GM23338 (cell line): ENCODE data around the gene ABCB11. TPM values are rescaled to one million over a fixed set of nuclear protein-coding genes. Genes with fewer than 3 reads are reported as not detected.

Experiments
- ATAC-seq: fragments of 200-7000 bp; cut with Tn5 transposase; 3 replicates; pipeline ENCODE4 v1.9.1; 2020
- DNase-seq: peaks from one replicate; pipeline ENCODE4 v3.0.0-alpha.2; 2015; ENCODE audit warnings: low spot score
- H2AFZ ChIP-seq: fragments of 200-600 bp; sonication (generic); 2 replicates; pipeline ENCODE4 v1.8.0; 2016; ENCODE audit warnings: antibody characterized with exemption, mild to moderate bottlenecking, moderate library complexity
- H3F3A ChIP-seq: fragments of 200-600 bp; sonication (generic); replicated peaks from 2 replicates; pipeline ENCODE4 v1.8.0; 2017; ENCODE audit warnings: antibody characterized with exemption, mixed run types, low read depth
- H3K27ac ChIP-seq: fragments of 200-600 bp; sonication (generic); 2 replicates; pipeline ENCODE4 v1.6.1; 2016; ENCODE audit warnings: low read depth
- H3K27me3 ChIP-seq: fragments of 200-600 bp; sonication (generic); 2 replicates; pipeline ENCODE4 v1.8.0; 2016; ENCODE audit warnings: mild to moderate bottlenecking, mixed run types, moderate library complexity; ENCODE audit not compliant: insufficient read depth
- H3K36me3 ChIP-seq: fragments of 200-600 bp; sonication (generic); 2 replicates; pipeline ENCODE4 v1.8.0; 2016; ENCODE audit warnings: mild to moderate bottlenecking; ENCODE audit not compliant: insufficient read depth
- H3K4me1 ChIP-seq: fragments of 200-600 bp; sonication (generic); 2 replicates; pipeline ENCODE4 v1.8.0; 2016; ENCODE audit warnings: mild to moderate bottlenecking, moderate library complexity; ENCODE audit not compliant: insufficient read depth
- H3K4me2 ChIP-seq: fragments of 200-600 bp; sonication (generic); 2 replicates; pipeline ENCODE4 v1.7.1; 2017; ENCODE audit warnings: mixed run types
- H3K4me3 ChIP-seq: fragments of 200-600 bp; sonication (generic); 2 replicates; pipeline ENCODE4 v1.6.1; 2016; ENCODE audit warnings: mixed run types
- H3K79me2 ChIP-seq: fragments of 200-600 bp; sonication (generic); replicated peaks from 2 replicates; pipeline ENCODE4 v1.8.0; 2017; ENCODE audit warnings: mild to moderate bottlenecking; ENCODE audit not compliant: insufficient read depth
- H3K9me2 ChIP-seq: fragments of 200-600 bp; sonication (generic); 2 replicates; pipeline ENCODE4 v1.8.0; 2017; ENCODE audit not compliant: insufficient read depth
- H4K20me1 ChIP-seq: fragments of 200-600 bp; sonication (generic); replicated peaks from 2 replicates; pipeline ENCODE4 v1.8.0; 2017; ENCODE audit warnings: mild to moderate bottlenecking; ENCODE audit not compliant: insufficient read depth
- H3K27ac Mint-ChIP-seq: 2 replicates; pipeline ENCODE4 v1.8.0; 2020; ENCODE audit warnings: inconsistent platforms, mild to moderate bottlenecking, moderate library complexity, mixed read lengths
- H3K27me3 Mint-ChIP-seq: 3 replicates; pipeline ENCODE4 v1.8.0; 2022; ENCODE audit warnings: low read depth, mild to moderate bottlenecking, moderate library complexity, mixed read lengths, inconsistent platforms; ENCODE audit not compliant: insufficient read depth, poor library complexity
- H3K36me3 Mint-ChIP-seq: 3 replicates; pipeline ENCODE4 v1.8.0; 2021; ENCODE audit warnings: low read depth, mild to moderate bottlenecking, inconsistent platforms, moderate library complexity, mixed read lengths
- H3K4me1 Mint-ChIP-seq: 3 replicates; pipeline ENCODE4 v1.8.0; 2020; ENCODE audit warnings: mild to moderate bottlenecking, inconsistent platforms, mixed read lengths
- H3K4me3 Mint-ChIP-seq: 3 replicates; pipeline ENCODE4 v1.8.0; 2021; ENCODE audit warnings: moderate library complexity, mild to moderate bottlenecking, inconsistent platforms, mixed read lengths
- H3K9me3 Mint-ChIP-seq: 3 replicates; pipeline ENCODE4 v1.8.0; 2020; ENCODE audit warnings: moderate library complexity, mild to moderate bottlenecking, inconsistent platforms, mixed read lengths
- CREB1 ChIP-seq: fragments of 250-450 bp; sonication (Bioruptor Pico); IDR thresholded peaks from 2 replicates; pipeline ENCODE4 v1.5.0; 2020; ENCODE audit warnings: low read depth, mild to moderate bottlenecking, moderate library complexity
- EZH2 ChIP-seq: fragments of 200-600 bp; sonication (generic); IDR thresholded peaks from one replicate; pipeline ENCODE4 v1.8.0; 2017; ENCODE audit warnings: antibody characterized with exemption, mild to moderate bottlenecking, low read depth; ENCODE audit not compliant: unreplicated experiment
- EZH2phosphoT487 ChIP-seq: fragments of 200-600 bp; sonication (generic); IDR thresholded peaks from one replicate; pipeline ENCODE4 v1.8.1; 2018; ENCODE audit warnings: antibody characterized with exemption; ENCODE audit not compliant: unreplicated experiment
- JUNB ChIP-seq: IDR thresholded peaks from one replicate; pipeline ENCODE4 v1.6.1; 2016; ENCODE audit warnings: antibody characterized with exemption; ENCODE audit not compliant: unreplicated experiment
- NANOG ChIP-seq: IDR thresholded peaks from 2 replicates; pipeline ENCODE4 v1.6.1; 2016; ENCODE audit warnings: antibody characterized with exemption, borderline replicate concordance
- POLR2AphosphoS5 ChIP-seq: IDR thresholded peaks from 2 replicates; pipeline ENCODE4 v1.6.1; 2016; ENCODE audit warnings: antibody characterized with exemption, low read depth
- STAT1 ChIP-seq: IDR thresholded peaks from one replicate; pipeline ENCODE4 v1.6.1; 2016; ENCODE audit warnings: antibody characterized with exemption; ENCODE audit not compliant: unreplicated experiment
- ZNF114 ChIP-seq: fragments of 250-450 bp; sonication (Bioruptor Pico); IDR thresholded peaks from 2 replicates; pipeline ENCODE4 v1.5.0; 2020; ENCODE audit warnings: mild to moderate bottlenecking, moderate library complexity
- ZNF331 ChIP-seq: fragments of 250-450 bp; sonication (Bioruptor Pico); IDR thresholded peaks from 2 replicates; pipeline ENCODE4 v1.5.0; 2020; ENCODE audit warnings: low read depth, mild to moderate bottlenecking, moderate library complexity
- polyA plus RNA-seq: library from polyadenylated mRNA; unstranded; fragments of >200 nt; fragmentation: Nextera tagmentation; extraction: Ambion mirVana; gene quantifications from 2 replicates; pipeline ENCODE4 v1.2.1, GENCODE V29; 2016
- total RNA-seq: library from RNA; depleted of rRNA; stranded (reverse); fragments of >200 nt; shearing (Covaris generic); gene quantifications from 2 replicates; pipeline ENCODE4 v1.2.3, GENCODE V29; 2014
- TF ChIP-seq, protein P1 (sequence below): IDR thresholded peaks from 2 replicates; pipeline ENCODE4 v1.6.1; 2016; ENCODE audit warnings: antibody characterized with exemption
- TF ChIP-seq, protein P2 (sequence below): fragments of 250-450 bp; sonication (Bioruptor Pico); IDR thresholded peaks from 2 replicates; pipeline ENCODE4 v1.5.0; 2020; ENCODE audit warnings: mild to moderate bottlenecking, moderate library complexity
- TF ChIP-seq, protein P3 (sequence below), 2 experiments: fragments of 200-600 bp in 1 of 2; sonication (generic) in 1 of 2; conservative IDR thresholded peaks; 2 replicates each; pipeline versions ENCODE4 v1.5.1 to v1.6.1; 2016 to 2017; ENCODE audit warnings: antibody characterized with exemption in 2 of 2, low read depth in 2 of 2, mild to moderate bottlenecking in 2 of 2, moderate library complexity in 1 of 2
- TF ChIP-seq, protein P4 (sequence below): IDR thresholded peaks from one replicate; pipeline ENCODE4 v1.6.1; 2018; ENCODE audit warnings: antibody characterized with exemption; ENCODE audit not compliant: unreplicated experiment

Gene ABCB11
- total and polyA plus RNA-seq, 2 experiments from 2014 or later: not detected

DNA sequence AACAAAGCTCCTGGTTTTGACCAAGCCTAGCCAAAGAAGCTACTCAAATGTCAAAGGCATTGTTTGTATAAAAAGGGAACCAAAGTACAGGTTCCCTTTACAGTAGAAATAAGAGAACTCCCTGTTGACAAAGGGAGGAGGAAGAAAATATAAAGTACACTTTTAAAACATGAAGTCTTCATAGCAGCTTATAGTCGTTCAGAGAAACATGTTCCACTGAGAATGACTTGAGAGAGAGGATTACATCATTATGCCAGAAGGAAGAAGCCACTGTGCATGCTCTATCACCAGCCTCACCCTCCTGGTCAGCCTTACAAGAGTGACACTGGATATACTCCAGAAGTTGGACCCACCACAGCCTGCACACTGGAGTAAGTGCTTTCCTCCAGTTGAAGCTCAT, 35.8 kb upstream of the ABCB11 start:
- no peaks in the 10 kb centered on the region; the same call in 2 of the 3 replicates for H3K9me3 Mint-ChIP-seq
- Histone ChIP-seq H3K4me1 (no peaks in the 10 kb centered on the region), H3K79me2 (no peaks in the 10 kb centered on the region), H3K4me3 (no peak overlapping the region), H3K27ac (no peak overlapping the region), H3K4me2 (no peak overlapping the region), H4K20me1 (no peaks in the 10 kb centered on the region), H2AFZ (no peak overlapping the region), H3K27me3 (no peaks in the 10 kb centered on the region), H3K9me2 (no peaks in the 10 kb centered on the region), H3K36me3 (no peaks in the 10 kb centered on the region), H3F3A (no peaks in the 10 kb centered on the region)
- peaks cover 8% of the 10 kb centered on the region; the same call in 1 of the 3 replicates for H3K4me1 Mint-ChIP-seq
- H3K4me3 Mint-ChIP-seq: no peak overlapping the region
- TF ChIP-seq EZH2 (no peak), POLR2AphosphoS5 (no peak), JUNB (no peak), NANOG (no peak), CREB1 (CRISPR knock-in tag) (no peak), ZNF331 (no peak), EZH2phosphoT487 (no peak), ZNF114 (no peak), STAT1 (no peak)
- TF ChIP-seq, protein P1, sequence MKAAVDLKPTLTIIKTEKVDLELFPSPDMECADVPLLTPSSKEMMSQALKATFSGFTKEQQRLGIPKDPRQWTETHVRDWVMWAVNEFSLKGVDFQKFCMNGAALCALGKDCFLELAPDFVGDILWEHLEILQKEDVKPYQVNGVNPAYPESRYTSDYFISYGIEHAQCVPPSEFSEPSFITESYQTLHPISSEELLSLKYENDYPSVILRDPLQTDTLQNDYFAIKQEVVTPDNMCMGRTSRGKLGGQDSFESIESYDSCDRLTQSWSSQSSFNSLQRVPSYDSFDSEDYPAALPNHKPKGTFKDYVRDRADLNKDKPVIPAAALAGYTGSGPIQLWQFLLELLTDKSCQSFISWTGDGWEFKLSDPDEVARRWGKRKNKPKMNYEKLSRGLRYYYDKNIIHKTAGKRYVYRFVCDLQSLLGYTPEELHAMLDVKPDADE: no peak
- TF ChIP-seq, protein P2, sequence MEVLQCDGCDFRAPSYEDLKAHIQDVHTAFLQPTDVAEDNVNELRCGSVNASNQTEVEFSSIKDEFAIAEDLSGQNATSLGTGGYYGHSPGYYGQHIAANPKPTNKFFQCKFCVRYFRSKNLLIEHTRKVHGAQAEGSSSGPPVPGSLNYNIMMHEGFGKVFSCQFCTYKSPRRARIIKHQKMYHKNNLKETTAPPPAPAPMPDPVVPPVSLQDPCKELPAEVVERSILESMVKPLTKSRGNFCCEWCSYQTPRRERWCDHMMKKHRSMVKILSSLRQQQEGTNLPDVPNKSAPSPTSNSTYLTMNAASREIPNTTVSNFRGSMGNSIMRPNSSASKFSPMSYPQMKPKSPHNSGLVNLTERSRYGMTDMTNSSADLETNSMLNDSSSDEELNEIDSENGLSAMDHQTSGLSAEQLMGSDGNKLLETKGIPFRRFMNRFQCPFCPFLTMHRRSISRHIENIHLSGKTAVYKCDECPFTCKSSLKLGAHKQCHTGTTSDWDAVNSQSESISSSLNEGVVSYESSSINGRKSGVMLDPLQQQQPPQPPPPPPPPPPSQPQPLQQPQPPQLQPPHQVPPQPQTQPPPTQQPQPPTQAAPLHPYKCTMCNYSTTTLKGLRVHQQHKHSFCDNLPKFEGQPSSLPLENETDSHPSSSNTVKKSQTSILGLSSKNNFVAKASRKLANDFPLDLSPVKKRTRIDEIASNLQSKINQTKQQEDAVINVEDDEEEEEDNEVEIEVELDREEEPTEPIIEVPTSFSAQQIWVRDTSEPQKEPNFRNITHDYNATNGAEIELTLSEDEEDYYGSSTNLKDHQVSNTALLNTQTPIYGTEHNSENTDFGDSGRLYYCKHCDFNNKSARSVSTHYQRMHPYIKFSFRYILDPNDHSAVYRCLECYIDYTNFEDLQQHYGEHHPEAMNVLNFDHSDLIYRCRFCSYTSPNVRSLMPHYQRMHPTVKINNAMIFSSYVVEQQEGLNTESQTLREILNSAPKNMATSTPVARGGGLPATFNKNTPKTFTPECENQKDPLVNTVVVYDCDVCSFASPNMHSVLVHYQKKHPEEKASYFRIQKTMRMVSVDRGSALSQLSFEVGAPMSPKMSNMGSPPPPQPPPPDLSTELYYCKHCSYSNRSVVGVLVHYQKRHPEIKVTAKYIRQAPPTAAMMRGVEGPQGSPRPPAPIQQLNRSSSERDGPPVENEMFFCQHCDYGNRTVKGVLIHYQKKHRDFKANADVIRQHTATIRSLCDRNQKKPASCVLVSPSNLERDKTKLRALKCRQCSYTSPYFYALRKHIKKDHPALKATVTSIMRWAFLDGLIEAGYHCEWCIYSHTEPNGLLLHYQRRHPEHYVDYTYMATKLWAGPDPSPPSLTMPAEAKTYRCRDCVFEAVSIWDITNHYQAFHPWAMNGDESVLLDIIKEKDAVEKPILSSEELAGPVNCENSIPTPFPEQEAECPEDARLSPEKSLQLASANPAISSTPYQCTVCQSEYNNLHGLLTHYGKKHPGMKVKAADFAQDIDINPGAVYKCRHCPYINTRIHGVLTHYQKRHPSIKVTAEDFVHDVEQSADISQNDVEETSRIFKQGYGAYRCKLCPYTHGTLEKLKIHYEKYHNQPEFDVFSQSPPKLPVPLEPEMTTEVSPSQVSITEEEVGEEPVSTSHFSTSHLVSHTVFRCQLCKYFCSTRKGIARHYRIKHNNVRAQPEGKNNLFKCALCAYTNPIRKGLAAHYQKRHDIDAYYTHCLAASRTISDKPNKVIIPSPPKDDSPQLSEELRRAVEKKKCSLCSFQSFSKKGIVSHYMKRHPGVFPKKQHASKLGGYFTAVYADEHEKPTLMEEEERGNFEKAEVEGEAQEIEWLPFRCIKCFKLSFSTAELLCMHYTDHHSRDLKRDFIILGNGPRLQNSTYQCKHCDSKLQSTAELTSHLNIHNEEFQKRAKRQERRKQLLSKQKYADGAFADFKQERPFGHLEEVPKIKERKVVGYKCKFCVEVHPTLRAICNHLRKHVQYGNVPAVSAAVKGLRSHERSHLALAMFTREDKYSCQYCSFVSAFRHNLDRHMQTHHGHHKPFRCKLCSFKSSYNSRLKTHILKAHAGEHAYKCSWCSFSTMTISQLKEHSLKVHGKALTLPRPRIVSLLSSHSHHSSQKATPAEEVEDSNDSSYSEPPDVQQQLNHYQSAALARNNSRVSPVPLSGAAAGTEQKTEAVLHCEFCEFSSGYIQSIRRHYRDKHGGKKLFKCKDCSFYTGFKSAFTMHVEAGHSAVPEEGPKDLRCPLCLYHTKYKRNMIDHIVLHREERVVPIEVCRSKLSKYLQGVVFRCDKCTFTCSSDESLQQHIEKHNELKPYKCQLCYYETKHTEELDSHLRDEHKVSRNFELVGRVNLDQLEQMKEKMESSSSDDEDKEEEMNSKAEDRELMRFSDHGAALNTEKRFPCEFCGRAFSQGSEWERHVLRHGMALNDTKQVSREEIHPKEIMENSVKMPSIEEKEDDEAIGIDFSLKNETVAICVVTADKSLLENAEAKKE (CRISPR knock-in tag): no peak
- TF ChIP-seq, protein P3, sequence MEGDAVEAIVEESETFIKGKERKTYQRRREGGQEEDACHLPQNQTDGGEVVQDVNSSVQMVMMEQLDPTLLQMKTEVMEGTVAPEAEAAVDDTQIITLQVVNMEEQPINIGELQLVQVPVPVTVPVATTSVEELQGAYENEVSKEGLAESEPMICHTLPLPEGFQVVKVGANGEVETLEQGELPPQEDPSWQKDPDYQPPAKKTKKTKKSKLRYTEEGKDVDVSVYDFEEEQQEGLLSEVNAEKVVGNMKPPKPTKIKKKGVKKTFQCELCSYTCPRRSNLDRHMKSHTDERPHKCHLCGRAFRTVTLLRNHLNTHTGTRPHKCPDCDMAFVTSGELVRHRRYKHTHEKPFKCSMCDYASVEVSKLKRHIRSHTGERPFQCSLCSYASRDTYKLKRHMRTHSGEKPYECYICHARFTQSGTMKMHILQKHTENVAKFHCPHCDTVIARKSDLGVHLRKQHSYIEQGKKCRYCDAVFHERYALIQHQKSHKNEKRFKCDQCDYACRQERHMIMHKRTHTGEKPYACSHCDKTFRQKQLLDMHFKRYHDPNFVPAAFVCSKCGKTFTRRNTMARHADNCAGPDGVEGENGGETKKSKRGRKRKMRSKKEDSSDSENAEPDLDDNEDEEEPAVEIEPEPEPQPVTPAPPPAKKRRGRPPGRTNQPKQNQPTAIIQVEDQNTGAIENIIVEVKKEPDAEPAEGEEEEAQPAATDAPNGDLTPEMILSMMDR (conservative IDR thresholded peaks at IDR 0.05; ENCODE audit: low read depth in 2 of 2): no peak
- TF ChIP-seq, protein P4, sequence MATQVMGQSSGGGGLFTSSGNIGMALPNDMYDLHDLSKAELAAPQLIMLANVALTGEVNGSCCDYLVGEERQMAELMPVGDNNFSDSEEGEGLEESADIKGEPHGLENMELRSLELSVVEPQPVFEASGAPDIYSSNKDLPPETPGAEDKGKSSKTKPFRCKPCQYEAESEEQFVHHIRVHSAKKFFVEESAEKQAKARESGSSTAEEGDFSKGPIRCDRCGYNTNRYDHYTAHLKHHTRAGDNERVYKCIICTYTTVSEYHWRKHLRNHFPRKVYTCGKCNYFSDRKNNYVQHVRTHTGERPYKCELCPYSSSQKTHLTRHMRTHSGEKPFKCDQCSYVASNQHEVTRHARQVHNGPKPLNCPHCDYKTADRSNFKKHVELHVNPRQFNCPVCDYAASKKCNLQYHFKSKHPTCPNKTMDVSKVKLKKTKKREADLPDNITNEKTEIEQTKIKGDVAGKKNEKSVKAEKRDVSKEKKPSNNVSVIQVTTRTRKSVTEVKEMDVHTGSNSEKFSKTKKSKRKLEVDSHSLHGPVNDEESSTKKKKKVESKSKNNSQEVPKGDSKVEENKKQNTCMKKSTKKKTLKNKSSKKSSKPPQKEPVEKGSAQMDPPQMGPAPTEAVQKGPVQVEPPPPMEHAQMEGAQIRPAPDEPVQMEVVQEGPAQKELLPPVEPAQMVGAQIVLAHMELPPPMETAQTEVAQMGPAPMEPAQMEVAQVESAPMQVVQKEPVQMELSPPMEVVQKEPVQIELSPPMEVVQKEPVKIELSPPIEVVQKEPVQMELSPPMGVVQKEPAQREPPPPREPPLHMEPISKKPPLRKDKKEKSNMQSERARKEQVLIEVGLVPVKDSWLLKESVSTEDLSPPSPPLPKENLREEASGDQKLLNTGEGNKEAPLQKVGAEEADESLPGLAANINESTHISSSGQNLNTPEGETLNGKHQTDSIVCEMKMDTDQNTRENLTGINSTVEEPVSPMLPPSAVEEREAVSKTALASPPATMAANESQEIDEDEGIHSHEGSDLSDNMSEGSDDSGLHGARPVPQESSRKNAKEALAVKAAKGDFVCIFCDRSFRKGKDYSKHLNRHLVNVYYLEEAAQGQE: no peak
- H3K27ac Mint-ChIP-seq: no peak overlapping the region
- H3K36me3 Mint-ChIP-seq: no peaks in the 10 kb centered on the region
- no peaks in the 10 kb centered on the region for H3K27me3 Mint-ChIP-seq
- ATAC-seq: no peak
- no peak for DNase-seq
